Stimulated activated CD4-positive, alpha-beta T cell treated with anti-CD3 and anti-CD28 coated beads, Interleukin-12 subunit alpha, Interleukin-12 subunit beta, amount 100 ng/mL, for 4 hours (primary cell): ENCODE data around the gene HNRNPL.
"Not testable (repeated sequence)": the region's sequence is repeated elsewhere in the genome, so short reads cannot be mapped to it uniquely, and the experiment has no call there.

Source experiments
- DNase-seq: peaks from one replicate; pipeline ENCODE4 v3.0.0-alpha.2; 2020

HNRNPL gene

GRCh38 chr19:38843175-38843758, 6.5 kb downstream of the HNRNPL start:
- DNase-seq = no peak

GRCh38 chr19:38842439-38843174, 7.2 kb downstream of the HNRNPL start:
- DNase-seq = peak; percentile 25

- DNase-seq = no peak
Measured at GRCh38 chr19:38841787-38842438, 7.9 kb downstream of the HNRNPL start.

GRCh38 chr19:38841180-38841766, 8.5 kb downstream of the HNRNPL start:
- DNase-seq = no peak

GRCh38 chr19:38840583-38840968, 9.2 kb downstream of the HNRNPL start:
- no peak for DNase-seq

GRCh38 chr19:38839816-38840582, 9.8 kb downstream of the HNRNPL start:
- no peak for DNase-seq

- no peak for DNase-seq
Measured at GRCh38 chr19:38838986-38839761, 10.6 kb downstream of the HNRNPL start.

- peak; percentile 55 for DNase-seq
Measured at GRCh38 chr19:38838208-38838985, 11.4 kb downstream of the HNRNPL start.

- no peak for DNase-seq
Measured at GRCh38 chr19:38837656-38838121, 12.1 kb downstream of the HNRNPL start.

- DNase-seq = no peak
Measured at GRCh38 chr19:38836983-38837626, 12.7 kb downstream of the HNRNPL start.

GRCh38 chr19:38836159-38836982, 13.4 kb downstream of the HNRNPL start:
- DNase-seq = no peak

- DNase-seq = no peak
Measured at GRCh38 chr19:38834590-38834989, 15.2 kb downstream of the HNRNPL start.

- no peak for DNase-seq
Measured at GRCh38 chr19:38834104-38834490, 15.7 kb downstream of the HNRNPL start.

- DNase-seq = no peak
Measured at GRCh38 chr19:38833092-38833425, 16.7 kb downstream of the HNRNPL start.

GRCh38 chr19:38831142-38831605, 18.6 kb downstream of the HNRNPL start:
- DNase-seq = peak; percentile 28

GRCh38 chr19:38830039-38830733, 19.6 kb downstream of the HNRNPL start:
- DNase-seq = no peak

GRCh38 chr19:38829203-38829602, 20.6 kb downstream of the HNRNPL start:
- DNase-seq = not testable (repeated sequence)

- DNase-seq = no peak
Measured at GRCh38 chr19:38826856-38827551, 22.8 kb downstream of the HNRNPL start.
